GM12892 (cell line): ENCODE data around the gene SLC10A3.

Experiments used
- POLR2A ChIP-seq: IDR thresholded peaks from 2 replicates; pipeline ENCODE4 v1.6.1; 2011; ENCODE audit warnings: low read depth, low read length, control low read depth
- TAF1 ChIP-seq: IDR thresholded peaks from 2 replicates; pipeline ENCODE4 v1.6.1; 2011; ENCODE audit warnings: low read depth, mild to moderate bottlenecking, control low read depth, low read length, borderline replicate concordance

DNA sequence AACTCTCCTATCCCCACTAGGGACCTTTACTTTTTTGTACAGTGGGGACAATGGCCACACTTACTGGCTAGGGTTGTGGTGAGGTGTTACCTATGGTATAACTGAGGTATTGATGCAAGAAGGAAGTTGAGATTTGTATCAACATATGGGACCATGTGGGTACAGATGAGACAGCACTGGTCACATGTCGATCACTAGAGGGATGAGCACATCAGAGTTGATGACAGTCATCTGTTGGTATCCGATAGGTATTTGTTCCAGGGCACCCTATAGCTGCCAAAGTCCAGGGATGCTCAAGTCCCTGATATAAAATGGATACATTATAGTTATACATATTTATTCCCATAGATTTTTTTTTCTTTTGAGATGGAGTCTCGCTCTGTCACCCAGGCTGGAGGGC is 12.6 kb upstream of the SLC10A3 start:
- TF ChIP-seq POLR2A: no peak
- TF ChIP-seq TAF1: no peak
